HepG2 (cell line): Measurements from ENCODE around the gene BRAP. TPM values are rescaled to one million over a fixed set of nuclear protein-coding genes. Genes with fewer than 3 reads are reported as not detected.

Source experiments
- CCAR2 ChIP-seq: fragments of 200-400 bp; formaldehyde crosslinking; optimal IDR thresholded peaks from 2 replicates; pipeline ENCODE3; 2018; ENCODE audit warnings: low read depth, mild to moderate bottlenecking, low read length, moderate library complexity
- CEBPG ChIP-seq: IDR thresholded peaks from 2 replicates; pipeline ENCODE4 v1.6.1; 2016
- EHMT2 ChIP-seq: fragments of 200-600 bp; sonication (generic); IDR thresholded peaks from 2 replicates; pipeline ENCODE4 v1.7.0; 2017; ENCODE audit warnings: antibody characterized with exemption, low read depth, low read length, borderline replicate concordance
- GTF2F1 ChIP-seq: fragments of 150-350 bp; IDR thresholded peaks from 2 replicates; pipeline ENCODE4 v1.6.1; 2014; ENCODE audit warnings: low read length
- KMT2A ChIP-seq: sonication (generic); formaldehyde crosslinking; IDR thresholded peaks from 2 replicates; pipeline ENCODE4 v1.4.0; 2020; ENCODE audit warnings: missing genetic modification reagents
- MTA1 ChIP-seq: sonication (generic); formaldehyde crosslinking; IDR thresholded peaks from 2 replicates; pipeline ENCODE4 v1.4.0; 2020; ENCODE audit warnings: missing genetic modification reagents, mild to moderate bottlenecking, borderline replicate concordance
- NFAT5 ChIP-seq: sonication (generic); formaldehyde crosslinking; IDR thresholded peaks from 2 replicates; pipeline ENCODE4 v1.4.0; 2020; ENCODE audit warnings: missing genetic modification reagents
- SNRNP70 ChIP-seq: fragments of 200-400 bp; formaldehyde crosslinking; IDR thresholded peaks from 2 replicates; pipeline ENCODE4 v1.6.1; 2017; ENCODE audit warnings: mild to moderate bottlenecking, low read depth, low read length, moderate library complexity
- TBX3 ChIP-seq: fragments of 450-650 bp; IDR thresholded peaks from 2 replicates; pipeline ENCODE4 v1.6.1; 2017; ENCODE audit warnings: antibody characterized with exemption, mild to moderate bottlenecking, inconsistent platforms, borderline replicate concordance
- TFE3 ChIP-seq: IDR thresholded peaks from 2 replicates; pipeline ENCODE4 v1.6.1; 2016
- ZBTB33 ChIP-seq: sonication (generic); formaldehyde crosslinking; IDR thresholded peaks from 2 replicates; pipeline ENCODE4 v1.4.0; 2020; ENCODE audit warnings: missing genetic modification reagents
- ZNF317 ChIP-seq: sonication (generic); formaldehyde crosslinking; IDR thresholded peaks from 2 replicates; pipeline ENCODE4 v1.5.0; 2020; ENCODE audit warnings: mild to moderate bottlenecking, missing genetic modification reagents
- ZNF503 ChIP-seq: sonication (generic); formaldehyde crosslinking; IDR thresholded peaks from 2 replicates; pipeline ENCODE4 v1.4.0; 2020; ENCODE audit warnings: missing genetic modification reagents
- ZNF549 ChIP-seq: sonication (generic); formaldehyde crosslinking; IDR thresholded peaks from 2 replicates; pipeline ENCODE4 v1.5.0; 2020; ENCODE audit warnings: missing genetic modification reagents
- ZNF800 ChIP-seq: sonication (generic); formaldehyde crosslinking; IDR thresholded peaks from 2 replicates; pipeline ENCODE4 v1.4.0; 2020; ENCODE audit warnings: missing genetic modification reagents
- ZZZ3 ChIP-seq: sonication (generic); formaldehyde crosslinking; IDR thresholded peaks from 2 replicates; pipeline ENCODE4 v1.4.0; 2020; ENCODE audit warnings: missing genetic modification reagents, mild to moderate bottlenecking, borderline replicate concordance
- polyA plus RNA-seq, 8 experiments: library from polyadenylated mRNA; depleted of rRNA in 3 of 8; stranded (reverse) in 7 of 8; unstranded in 1 of 8; fragments of >200 nt; fragmentation: Illumina TruSeq in 4 of 8; extraction: Trizol in 4 of 8; gene quantifications; 2 replicates each; pipeline versions ENCODE4 v1.2.1 to v1.2.3, GENCODE V29; 2011 to 2016; ENCODE audit warnings: low read depth in 4 of 8, missing spikeins in 1 of 8, mixed read lengths in 1 of 8; ENCODE audit not compliant: insufficient read depth in 1 of 8
- total RNA-seq, 5 experiments: library from RNA; depleted of rRNA; stranded (reverse); fragments of >200 nt; fragmentation: Illumina TruSeq; extraction: Trizol; gene quantifications; 2 replicates each; pipeline ENCODE4 v1.2.3, GENCODE V29; 2016; ENCODE audit warnings: low read depth in 1 of 5

BRAP gene
- total and polyA plus RNA-seq, 2 of the 13 experiments (the other 11 are each of a cell fraction or from before 2014, with no cell fraction given): 8.1 to 15.4 TPM

GRCh38 chr12:111599453-111600204 lies 86.1 kb downstream of the BRAP start (continued):
- TF ChIP-seq ZNF503 (CRISPR knock-in tag) (no peak; the same call in 1 of the 2 replicates), ZNF800 (CRISPR knock-in tag) (no peak), TBX3 (no peak), ZNF317 (CRISPR knock-in tag) (0 out of 2 replicates have a peak, but pooled peaks have one; percentile 11), KMT2A (CRISPR knock-in tag) (no peak), NFAT5 (CRISPR knock-in tag) (no peak), CEBPG (CRISPR knock-in tag) (peak; percentile 34; the same call in 1 of the 2 replicates), TFE3 (CRISPR knock-in tag) (peak; percentile 83), MTA1 (0 out of 2 replicates have a peak, but pooled peaks have one; percentile 53), ZZZ3 (CRISPR knock-in tag) (no peak), GTF2F1 (no peak), SNRNP70 (no peak), ZBTB33 (0 out of 2 replicates have a peak, but pooled peaks have one; percentile 6), CCAR2 (no peak), EHMT2 (no peak), ZNF549 (CRISPR knock-in tag) (no peak)
